ENCODE results near the gene SUN5. TPM values are rescaled to one million over a fixed set of nuclear protein-coding genes. Genes with fewer than 3 reads are reported as not detected.

Gene SUN5
- total and polyA plus RNA-seq, 4 donors, result not detected

DNA sequence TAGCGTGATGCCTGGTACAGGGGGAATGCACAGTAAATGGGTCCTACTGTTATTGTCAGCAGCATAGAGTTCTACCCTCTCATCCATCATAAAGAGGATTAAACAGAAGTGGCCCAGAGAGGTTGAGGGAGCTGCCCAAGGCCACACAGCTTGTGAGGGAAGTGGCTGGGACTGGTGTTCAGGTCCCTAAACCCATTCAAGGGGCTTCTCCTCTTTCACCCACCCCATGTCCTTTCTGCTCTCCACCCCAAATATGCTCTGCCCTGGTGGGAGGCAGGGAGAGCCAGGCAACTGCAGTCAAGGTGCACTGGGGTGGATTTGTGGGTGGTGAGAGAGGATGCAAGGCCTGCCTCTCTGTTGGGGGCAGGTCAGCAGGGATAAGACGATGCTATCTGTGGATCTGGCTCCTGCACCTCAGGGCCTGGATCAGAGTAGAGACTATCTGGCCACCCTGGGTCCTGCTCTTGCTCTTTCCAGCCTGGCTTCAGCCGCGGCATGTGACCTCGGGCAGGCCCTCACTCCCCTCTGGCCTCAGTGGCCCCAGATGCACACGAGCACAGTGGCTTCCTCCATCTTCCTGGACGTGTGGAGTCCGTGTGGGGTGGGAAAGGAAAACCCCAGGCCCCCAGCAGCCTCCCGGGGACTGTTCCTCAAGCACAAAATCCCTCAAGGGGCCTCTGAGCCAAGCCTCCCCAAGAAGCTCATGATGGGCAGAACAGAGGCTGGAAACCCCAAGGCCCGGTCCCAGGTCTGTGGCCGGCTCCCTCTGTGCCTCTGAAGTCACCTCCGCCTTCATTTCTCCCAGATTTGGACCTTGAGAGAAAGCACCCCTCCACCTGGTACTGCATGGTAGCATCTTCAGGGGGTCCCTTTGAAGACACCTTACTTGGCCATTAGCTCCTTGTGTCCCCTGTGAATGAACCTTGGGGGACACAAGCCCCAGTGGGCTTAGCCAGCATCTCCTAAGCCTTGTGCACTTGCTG, 23.8 kb upstream of the SUN5 start:
- H3K27me3 ChIP-seq (ENCODE audit: control insufficient read depth in 3 of 3, insufficient read depth in 3 of 3, low read length in 2 of 3), result peaks cover 0 to 9% (median 3%) of the 10 kb centered on the region in 3 donors
- H3K27ac ChIP-seq (ENCODE audit: low read depth in 1 of 2, low read length in 1 of 2), result no peak overlapping the region
- ATAC-seq (ENCODE audit: insufficient read depth, low FRiP score) (no peak), DNase-seq (no peak)
- no peaks in the 10 kb centered on the region for H3K4me1 ChIP-seq (ENCODE audit: control insufficient read depth in 5 of 5, insufficient read depth in 5 of 5, low read length in 5 of 5)
- WGBS, 2 donors, result 78 to 85% methylated on average over 12 of the region's 12 CpGs
- H3K9ac ChIP-seq (ENCODE audit: insufficient read depth in 1 of 2, low read length in 2 of 2), result no peak overlapping the region
- no peak overlapping the region for H3K4me3 ChIP-seq
- H3K36me3 ChIP-seq (ENCODE audit: control insufficient read depth in 4 of 4, insufficient read depth in 4 of 4, low read length in 4 of 4), result no peaks in the 10 kb centered on the region
- TF ChIP-seq, protein P1, sequence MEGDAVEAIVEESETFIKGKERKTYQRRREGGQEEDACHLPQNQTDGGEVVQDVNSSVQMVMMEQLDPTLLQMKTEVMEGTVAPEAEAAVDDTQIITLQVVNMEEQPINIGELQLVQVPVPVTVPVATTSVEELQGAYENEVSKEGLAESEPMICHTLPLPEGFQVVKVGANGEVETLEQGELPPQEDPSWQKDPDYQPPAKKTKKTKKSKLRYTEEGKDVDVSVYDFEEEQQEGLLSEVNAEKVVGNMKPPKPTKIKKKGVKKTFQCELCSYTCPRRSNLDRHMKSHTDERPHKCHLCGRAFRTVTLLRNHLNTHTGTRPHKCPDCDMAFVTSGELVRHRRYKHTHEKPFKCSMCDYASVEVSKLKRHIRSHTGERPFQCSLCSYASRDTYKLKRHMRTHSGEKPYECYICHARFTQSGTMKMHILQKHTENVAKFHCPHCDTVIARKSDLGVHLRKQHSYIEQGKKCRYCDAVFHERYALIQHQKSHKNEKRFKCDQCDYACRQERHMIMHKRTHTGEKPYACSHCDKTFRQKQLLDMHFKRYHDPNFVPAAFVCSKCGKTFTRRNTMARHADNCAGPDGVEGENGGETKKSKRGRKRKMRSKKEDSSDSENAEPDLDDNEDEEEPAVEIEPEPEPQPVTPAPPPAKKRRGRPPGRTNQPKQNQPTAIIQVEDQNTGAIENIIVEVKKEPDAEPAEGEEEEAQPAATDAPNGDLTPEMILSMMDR (IDR thresholded peaks at IDR 0.05; ENCODE audit: control extremely low read depth, extremely low read depth), result no peak
- H3K9me3 ChIP-seq (ENCODE audit: control insufficient read depth in 4 of 4, insufficient read depth in 3 of 4, low read length in 3 of 4), result no peaks in the 10 kb centered on the region

DNA sequence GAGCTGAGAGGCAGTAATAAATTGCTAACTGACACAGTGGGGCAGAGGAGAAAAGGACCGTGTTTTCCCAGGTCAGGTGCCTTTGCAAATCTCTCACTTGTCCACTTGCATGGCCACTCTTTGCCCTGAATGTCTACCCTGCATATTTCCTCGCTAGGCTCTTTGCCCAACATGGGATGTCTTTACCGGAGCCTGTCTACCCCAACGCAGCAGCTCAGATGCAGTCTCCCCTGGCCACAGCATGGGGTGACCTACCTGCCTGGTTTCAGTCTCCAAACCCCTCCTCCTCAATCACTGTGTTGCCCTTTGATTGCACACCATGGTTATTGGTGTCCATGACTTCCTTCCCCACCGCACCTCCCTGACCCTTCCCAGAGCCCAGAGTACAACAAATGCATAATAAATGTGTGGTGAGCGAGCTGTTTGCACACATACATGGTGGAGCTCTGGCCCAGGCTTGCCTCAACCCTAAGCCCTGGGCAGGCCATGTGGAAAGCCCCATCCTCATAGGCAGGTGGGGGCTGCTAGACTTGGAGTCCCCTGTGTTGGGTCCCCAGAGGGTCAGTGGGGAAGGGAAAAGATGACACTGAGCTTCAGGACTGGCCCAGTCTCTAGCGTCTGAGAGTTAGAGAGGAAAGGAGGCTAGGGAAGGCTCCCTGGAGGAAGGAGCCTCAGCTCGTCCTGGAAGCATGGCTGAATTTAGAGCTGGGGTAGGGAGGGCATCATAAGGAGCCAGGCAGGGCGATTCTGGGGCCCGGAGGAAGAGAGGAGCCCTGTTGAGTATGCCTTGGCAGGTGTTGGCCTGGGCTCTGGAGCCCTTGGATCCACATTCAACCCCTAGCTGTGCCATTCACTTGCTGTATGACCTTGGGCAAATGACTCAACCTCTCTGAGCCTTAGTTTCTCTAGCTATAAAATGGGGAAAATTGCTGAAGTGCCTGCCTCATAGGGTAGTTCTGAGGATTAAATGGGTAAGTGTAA, 22.8 kb upstream of the SUN5 start:
- DNase-seq (no peak), ATAC-seq (ENCODE audit: insufficient read depth, low FRiP score) (no peak)
- H3K4me1 ChIP-seq (ENCODE audit: control insufficient read depth in 5 of 5, insufficient read depth in 5 of 5, low read length in 5 of 5), result no peaks in the 10 kb centered on the region
- H3K27me3 ChIP-seq (ENCODE audit: control insufficient read depth in 3 of 3, insufficient read depth in 3 of 3, low read length in 2 of 3), result peaks cover 0 to 12% (median 3%) of the 10 kb centered on the region in 3 donors
- TF ChIP-seq, protein P1 (IDR thresholded peaks at IDR 0.05; ENCODE audit: control extremely low read depth, extremely low read depth), result no peak
- H3K36me3 ChIP-seq (ENCODE audit: control insufficient read depth in 4 of 4, insufficient read depth in 4 of 4, low read length in 4 of 4), result no peaks in the 10 kb centered on the region
- no peaks in the 10 kb centered on the region for H3K9me3 ChIP-seq (ENCODE audit: control insufficient read depth in 4 of 4, insufficient read depth in 3 of 4, low read length in 3 of 4)
- H3K27ac ChIP-seq (ENCODE audit: low read depth in 1 of 2, low read length in 1 of 2), result no peak overlapping the region
- H3K4me3 ChIP-seq, result no peak overlapping the region
- 75 to 81% methylated on average over 10 of the region's 10 CpGs for WGBS, 2 donors
- no peak overlapping the region for H3K9ac ChIP-seq (ENCODE audit: insufficient read depth in 1 of 2, low read length in 2 of 2)

DNA sequence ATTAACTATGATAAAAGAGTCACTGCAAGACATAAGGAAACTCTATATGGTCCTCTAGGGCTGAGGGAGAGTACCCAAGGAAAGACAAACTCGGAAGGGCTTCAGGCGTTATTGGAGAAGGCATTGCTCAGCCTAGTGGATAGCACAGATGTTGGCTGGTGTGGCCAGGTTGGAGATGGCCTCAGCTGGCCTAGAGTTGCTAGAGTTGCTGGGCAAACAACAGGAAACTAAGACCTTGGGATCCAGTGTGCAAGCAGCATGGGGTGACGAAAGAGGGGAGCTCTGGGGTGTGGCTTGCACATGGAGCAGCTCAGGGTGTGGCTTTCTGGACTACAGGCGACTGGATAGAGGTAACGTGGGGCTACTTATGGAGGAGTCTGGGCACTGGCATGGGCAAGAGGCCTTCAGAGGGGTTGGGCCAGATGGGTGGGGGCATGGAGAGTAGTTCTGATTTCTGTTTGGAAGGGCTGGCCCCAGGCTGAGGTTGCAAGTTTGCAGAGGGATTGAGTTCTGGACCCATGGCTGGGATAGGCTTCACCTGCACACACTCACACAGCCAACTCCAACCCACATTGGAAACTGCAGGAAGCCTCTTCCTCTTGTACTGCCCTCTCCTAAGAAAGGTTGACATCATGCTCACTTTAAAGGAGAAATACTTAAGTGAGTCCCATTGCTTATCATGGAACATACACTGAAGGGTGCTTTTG, 22.0 kb upstream of the SUN5 start:
- Histone ChIP-seq H3K27me3 (ENCODE audit: control insufficient read depth in 3 of 3, insufficient read depth in 3 of 3, low read length in 2 of 3) (peaks cover 0 to 15% (median 3%) of the 10 kb centered on the region in 3 donors), H3K4me1 (ENCODE audit: control insufficient read depth in 5 of 5, insufficient read depth in 5 of 5, low read length in 5 of 5) (no peaks in the 10 kb centered on the region), H3K9me3 (ENCODE audit: control insufficient read depth in 4 of 4, insufficient read depth in 3 of 4, low read length in 3 of 4) (no peaks in the 10 kb centered on the region), H3K27ac (ENCODE audit: low read depth in 1 of 2, low read length in 1 of 2) (no peak overlapping the region), H3K4me3 (no peak overlapping the region), H3K9ac (ENCODE audit: insufficient read depth in 1 of 2, low read length in 2 of 2) (no peak overlapping the region), H3K36me3 (ENCODE audit: control insufficient read depth in 4 of 4, insufficient read depth in 4 of 4, low read length in 4 of 4) (no peaks in the 10 kb centered on the region)
- TF ChIP-seq, protein P1 (IDR thresholded peaks at IDR 0.05; ENCODE audit: control extremely low read depth, extremely low read depth), result no peak
- DNase-seq (peak in 1 of 3 donors; percentile 11), ATAC-seq (ENCODE audit: insufficient read depth, low FRiP score) (no peak)
- 71 to 74% methylated on average over 5 of the region's 5 CpGs for WGBS, 2 donors
